H1 (cell line): Measurements from ENCODE around the gene BOK. TPM values are rescaled to one million over a fixed set of nuclear protein-coding genes. Genes with fewer than 3 reads are reported as not detected.
A peak's percentile ranks its signal among the peaks of the same experiment; 100 is the strongest.

Source experiments
- BRCA1 ChIP-seq: IDR thresholded peaks from 2 replicates; pipeline ENCODE4 v1.6.1; 2012; ENCODE audit warnings: low read depth, low read length, improper control_type of control experiment
- CBX5 ChIP-seq: fragments of 300-800, 300-1000 bp; sonication (generic); IDR thresholded peaks from 2 replicates; pipeline ENCODE4 v1.7.1; 2016; ENCODE audit warnings: antibody characterized with exemption, low read length, low read depth
- CTCF ChIP-seq, 3 experiments: IDR thresholded peaks; 1 replicate in 2 of 3; 2 replicates in 1 of 3; pipeline versions ENCODE4 v1.5.1 to v1.6.1; 2011; ENCODE audit warnings: low read length in 3 of 3, mild to moderate bottlenecking in 3 of 3, inconsistent platforms in 2 of 3, low read depth in 1 of 3, moderate library complexity in 1 of 3; ENCODE audit not compliant: insufficient read depth in 1 of 3; ENCODE audit errors: control extremely low read depth in 1 of 3
- EGR1 ChIP-seq: IDR thresholded peaks from 2 replicates; pipeline ENCODE4 v1.6.1; 2011; ENCODE audit warnings: low read depth, low read length, borderline replicate concordance
- MAX ChIP-seq: IDR thresholded peaks from 2 replicates; pipeline ENCODE4 v1.6.1; 2012; ENCODE audit warnings: inconsistent platforms
- POLR2A ChIP-seq, 2 experiments: IDR thresholded peaks; 1 replicate in 1 of 2; 2 replicates in 1 of 2; pipeline ENCODE4 v1.6.1; 2011; ENCODE audit warnings: low read depth in 2 of 2, low read length in 2 of 2, mild to moderate bottlenecking in 2 of 2; ENCODE audit errors: control extremely low read depth in 1 of 2
- RAD21 ChIP-seq, 2 experiments: IDR thresholded peaks in 1 of 2; conservative IDR thresholded peaks in 1 of 2; 2 replicates each; pipeline ENCODE4 v1.6.1; 2011; ENCODE audit warnings: low read depth in 2 of 2, low read length in 2 of 2, improper control_type of control experiment in 1 of 2, inconsistent platforms in 1 of 2, mild to moderate bottlenecking in 1 of 2, moderate library complexity in 1 of 2
- SP4 ChIP-seq: IDR thresholded peaks from 2 replicates; pipeline ENCODE4 v1.6.1; 2012; ENCODE audit warnings: low read length, inconsistent platforms
- SRF ChIP-seq: IDR thresholded peaks from 2 replicates; pipeline ENCODE4 v1.6.1; 2011; ENCODE audit warnings: mild to moderate bottlenecking, low read depth, low read length, moderate library complexity
- TAF1 ChIP-seq: IDR thresholded peaks from 2 replicates; pipeline ENCODE4 v1.6.1; 2011; ENCODE audit warnings: mild to moderate bottlenecking, low read depth, low read length
- polyA plus RNA-seq, 7 experiments: library from polyadenylated mRNA; depleted of rRNA in 3 of 7; stranded (reverse) in 5 of 7; unstranded in 2 of 7; fragments of >200 nt in 5 of 7; fragments of 200-250 nt in 2 of 7; gene quantifications; 1 replicate in 5 of 7; 2 replicates in 1 of 7; 4 replicates in 1 of 7; pipeline versions ENCODE4 v1.2.1 to v1.2.3, GENCODE V29; 2011 to 2013; ENCODE audit warnings: missing spikeins in 2 of 7, mixed read lengths in 2 of 7
- total RNA-seq: library from RNA; stranded (reverse); fragmentation: NEBNext Ultra II Directional; extraction: Animal tissue kit (Norgen Biotek cat#: 25700); gene quantifications from 2 replicates; pipeline ENCODE4 v1.2.1, GENCODE V29; 2021

Gene BOK
- total and polyA plus RNA-seq, 2 of the 8 experiments (the other 6 are each of a cell fraction or from before 2014, with no cell fraction given): 33.7 to 37.6 TPM

- TF ChIP-seq TAF1 (0 out of 2 replicates have a peak, but pooled peaks have one; percentile 17), CBX5 (no peak), SRF (0 out of 2 replicates have a peak, but pooled peaks have one; percentile 1), SP4 (no peak), BRCA1 (no peak), RAD21 (IDR thresholded peaks at IDR 0.05 in 1 of 2, conservative IDR thresholded peaks at IDR 0.05 in 1 of 2; ENCODE audit: low read depth in 2 of 2, low read length in 2 of 2) (no peak), MAX (peak; percentile 50), EGR1 (peak; percentile 99), POLR2A (IDR thresholded peaks at IDR 0.05; ENCODE audit: control extremely low read depth in 1 of 2, low read depth in 2 of 2, low read length in 2 of 2) (peak in 1 of 2 experiments; percentile 49; a peak in 1 of 3 replicates), CTCF (IDR thresholded peaks at IDR 0.05; ENCODE audit: control extremely low read depth in 1 of 3, insufficient read depth in 1 of 3, low read depth in 1 of 3, low read length in 3 of 3) (no peak)
These were observed at the start of gene BOK (continued) for GRCh38 chr2:241558532-241559322.
